ENCODE results near the gene PALLD.

The PALLD gene

GRCh38 chr4:168865854-168866253 is 369.0 kb downstream of the PALLD start:
- no peak overlapping the region for H3K4me3 ChIP-seq (ENCODE audit: low read depth, low read length)
- TF ChIP-seq, protein P1, sequence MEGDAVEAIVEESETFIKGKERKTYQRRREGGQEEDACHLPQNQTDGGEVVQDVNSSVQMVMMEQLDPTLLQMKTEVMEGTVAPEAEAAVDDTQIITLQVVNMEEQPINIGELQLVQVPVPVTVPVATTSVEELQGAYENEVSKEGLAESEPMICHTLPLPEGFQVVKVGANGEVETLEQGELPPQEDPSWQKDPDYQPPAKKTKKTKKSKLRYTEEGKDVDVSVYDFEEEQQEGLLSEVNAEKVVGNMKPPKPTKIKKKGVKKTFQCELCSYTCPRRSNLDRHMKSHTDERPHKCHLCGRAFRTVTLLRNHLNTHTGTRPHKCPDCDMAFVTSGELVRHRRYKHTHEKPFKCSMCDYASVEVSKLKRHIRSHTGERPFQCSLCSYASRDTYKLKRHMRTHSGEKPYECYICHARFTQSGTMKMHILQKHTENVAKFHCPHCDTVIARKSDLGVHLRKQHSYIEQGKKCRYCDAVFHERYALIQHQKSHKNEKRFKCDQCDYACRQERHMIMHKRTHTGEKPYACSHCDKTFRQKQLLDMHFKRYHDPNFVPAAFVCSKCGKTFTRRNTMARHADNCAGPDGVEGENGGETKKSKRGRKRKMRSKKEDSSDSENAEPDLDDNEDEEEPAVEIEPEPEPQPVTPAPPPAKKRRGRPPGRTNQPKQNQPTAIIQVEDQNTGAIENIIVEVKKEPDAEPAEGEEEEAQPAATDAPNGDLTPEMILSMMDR (IDR thresholded peaks at IDR 0.05; ENCODE audit: low read depth, low read length), result no peak
- TF ChIP-seq, protein P2, sequence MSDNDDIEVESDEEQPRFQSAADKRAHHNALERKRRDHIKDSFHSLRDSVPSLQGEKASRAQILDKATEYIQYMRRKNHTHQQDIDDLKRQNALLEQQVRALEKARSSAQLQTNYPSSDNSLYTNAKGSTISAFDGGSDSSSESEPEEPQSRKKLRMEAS (IDR thresholded peaks at IDR 0.05; ENCODE audit: low read depth, low read length), result no peak
- TF ChIP-seq POLR2A (IDR thresholded peaks at IDR 0.05; ENCODE audit: extremely low read depth, insufficient read length) (no peak), MYC (IDR thresholded peaks at IDR 0.05; ENCODE audit: low read depth, low read length) (no peak)
- DNase-seq (ENCODE audit: low read depth), result no peak

DNA sequence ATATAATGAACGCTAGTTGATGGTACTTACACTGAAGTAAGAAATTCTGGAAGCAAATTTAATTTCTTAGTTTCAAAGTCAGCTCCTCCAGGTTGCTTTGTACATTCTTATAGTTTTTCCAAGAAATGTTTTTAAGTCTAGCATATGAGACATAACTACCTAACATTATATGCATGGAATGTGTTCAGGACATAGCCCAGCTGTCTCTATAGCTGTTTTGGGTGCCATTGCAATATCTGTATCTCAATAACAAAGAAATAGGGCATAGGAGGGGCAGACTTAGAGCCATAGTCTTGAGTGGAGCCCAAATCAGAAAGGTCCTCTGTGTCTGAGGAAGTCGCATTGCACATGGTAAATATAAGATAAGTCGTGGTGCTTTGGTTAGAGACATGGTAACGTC is 369.8 kb downstream of the PALLD start:
- no peak overlapping the region for H3K4me3 ChIP-seq (ENCODE audit: low read depth, low read length)
- no peak for DNase-seq (ENCODE audit: low read depth)
- TF ChIP-seq POLR2A (IDR thresholded peaks at IDR 0.05; ENCODE audit: extremely low read depth, insufficient read length), result no peak
- TF ChIP-seq MYC (IDR thresholded peaks at IDR 0.05; ENCODE audit: low read depth, low read length), result no peak
- TF ChIP-seq, protein P1 (IDR thresholded peaks at IDR 0.05; ENCODE audit: low read depth, low read length), result no peak
- TF ChIP-seq, protein P2 (IDR thresholded peaks at IDR 0.05; ENCODE audit: low read depth, low read length), result no peak

DNA sequence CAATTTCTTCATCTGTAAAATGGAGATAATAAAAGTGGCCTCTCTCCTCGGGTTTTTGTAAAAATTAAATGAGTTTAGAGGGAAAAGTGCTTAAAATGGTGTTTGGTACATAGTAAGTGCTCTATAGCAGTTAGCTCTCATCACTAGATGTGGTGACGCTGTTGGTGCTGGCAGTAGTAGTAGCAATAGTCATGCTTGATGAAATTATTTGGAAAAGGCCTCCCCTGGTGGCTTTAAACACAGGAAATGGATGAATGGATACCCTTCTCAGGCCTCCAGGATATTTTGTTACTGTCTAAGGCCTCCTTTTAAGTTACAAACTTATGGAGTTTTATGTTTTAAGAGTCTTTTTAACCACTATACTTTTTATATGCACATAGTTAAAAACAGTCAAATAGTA is 370.3 kb downstream of the PALLD start:
- no peak overlapping the region for H3K4me3 ChIP-seq (ENCODE audit: low read depth, low read length)
- no peak for DNase-seq (ENCODE audit: low read depth)
- TF ChIP-seq MYC (IDR thresholded peaks at IDR 0.05; ENCODE audit: low read depth, low read length), result no peak
- TF ChIP-seq POLR2A (IDR thresholded peaks at IDR 0.05; ENCODE audit: extremely low read depth, insufficient read length), result no peak
- TF ChIP-seq, protein P1 (IDR thresholded peaks at IDR 0.05; ENCODE audit: low read depth, low read length), result no peak

DNA sequence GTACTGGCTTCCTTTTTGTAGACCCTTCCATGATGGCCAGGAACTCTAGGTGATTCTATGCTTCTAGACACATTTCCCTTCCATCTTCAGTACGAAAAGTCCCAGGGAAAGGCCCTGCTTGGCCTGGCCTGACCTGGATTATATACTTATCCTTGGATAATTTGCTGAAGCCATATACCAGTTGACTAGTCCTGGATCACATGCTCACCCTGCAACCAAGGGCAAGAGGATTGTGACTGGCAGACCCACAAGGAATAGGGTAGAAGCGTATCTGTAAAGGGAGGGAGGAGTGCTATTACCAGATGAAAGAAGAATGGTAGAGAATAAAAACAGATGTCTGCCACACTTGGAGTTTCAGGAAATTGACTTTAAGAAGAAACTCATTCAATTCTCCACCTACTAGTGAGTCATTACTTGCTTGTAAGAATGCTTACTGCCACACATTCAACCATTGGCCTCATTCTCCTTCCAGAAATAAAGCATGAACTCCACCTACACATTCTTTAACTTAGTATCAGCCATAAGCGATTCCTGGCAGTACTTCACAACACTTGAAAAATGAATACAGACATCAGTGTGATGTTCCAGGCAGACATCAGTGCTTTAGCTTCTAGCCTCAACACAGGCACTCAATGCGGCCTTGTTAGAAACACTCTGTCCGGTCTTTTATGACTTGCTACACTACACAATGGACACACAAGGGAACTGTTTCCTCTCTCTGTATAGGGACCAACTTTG is 371.4 kb downstream of the PALLD start:
- TF ChIP-seq, protein P1 (IDR thresholded peaks at IDR 0.05; ENCODE audit: low read depth, low read length), result no peak
- TF ChIP-seq, protein P2 (IDR thresholded peaks at IDR 0.05; ENCODE audit: low read depth, low read length), result no peak
- TF ChIP-seq POLR2A (IDR thresholded peaks at IDR 0.05; ENCODE audit: extremely low read depth, insufficient read length) (no peak), MYC (IDR thresholded peaks at IDR 0.05; ENCODE audit: low read depth, low read length) (no peak)
- H3K4me3 ChIP-seq (ENCODE audit: low read depth, low read length), result no peak overlapping the region
- DNase-seq (ENCODE audit: low read depth), result no peak

- no peak overlapping the region for H3K4me3 ChIP-seq (ENCODE audit: low read depth, low read length)
- no peak for TF ChIP-seq MYC (IDR thresholded peaks at IDR 0.05; ENCODE audit: low read depth, low read length)
- TF ChIP-seq, protein P1 (IDR thresholded peaks at IDR 0.05; ENCODE audit: low read depth, low read length), result no peak
- TF ChIP-seq POLR2A (IDR thresholded peaks at IDR 0.05; ENCODE audit: extremely low read depth, insufficient read length), result no peak
- TF ChIP-seq, protein P2 (IDR thresholded peaks at IDR 0.05; ENCODE audit: low read depth, low read length), result no peak
- DNase-seq (ENCODE audit: low read depth), result no peak
These were observed 371.9 kb downstream of the PALLD start for GRCh38 chr4:168868802-168869201.
